Endothelial cell (in vitro differentiated cells): Measurements from ENCODE around the gene TMEM238. TPM values are rescaled to one million over a fixed set of nuclear protein-coding genes. Genes with fewer than 3 reads are reported as not detected.

Experiments
- DNase-seq: peaks from one replicate; pipeline ENCODE4 v3.0.0; 2021; ENCODE audit warnings: low spot score
- H3K27ac Mint-ChIP-seq: one replicate; pipeline ENCODE4 v1.8.0; 2021; ENCODE audit warnings: mixed read lengths, inconsistent platforms; ENCODE audit not compliant: unreplicated experiment
- H3K27me3 Mint-ChIP-seq: one replicate; pipeline ENCODE4 v1.8.0; 2021; ENCODE audit warnings: mild to moderate bottlenecking, moderate library complexity, mixed read lengths, inconsistent platforms; ENCODE audit not compliant: unreplicated experiment
- H3K36me3 Mint-ChIP-seq: one replicate; pipeline ENCODE4 v1.8.0; 2021; ENCODE audit warnings: mild to moderate bottlenecking, low read depth, mixed read lengths, inconsistent platforms; ENCODE audit not compliant: unreplicated experiment
- H3K4me1 Mint-ChIP-seq: one replicate; pipeline ENCODE4 v1.8.0; 2021; ENCODE audit warnings: mild to moderate bottlenecking, mixed read lengths, inconsistent platforms; ENCODE audit not compliant: unreplicated experiment
- H3K4me3 Mint-ChIP-seq: one replicate; pipeline ENCODE4 v1.8.0; 2021; ENCODE audit warnings: mild to moderate bottlenecking, mixed read lengths, inconsistent platforms; ENCODE audit not compliant: unreplicated experiment
- H3K9me3 Mint-ChIP-seq: one replicate; pipeline ENCODE4 v1.8.0; 2021; ENCODE audit warnings: mixed read lengths, inconsistent platforms; ENCODE audit not compliant: unreplicated experiment
- total RNA-seq: library from RNA; stranded (reverse); fragmentation: NEBNext Ultra II Directional; extraction: Animal tissue kit (Norgen Biotek cat#: 25700); gene quantifications from one replicate; pipeline ENCODE4 v1.2.1, GENCODE V29; 2021; ENCODE audit not compliant: unreplicated experiment
- TF ChIP-seq, protein P1 (sequence below): fragments of 200-600 bp; sonication (generic); IDR thresholded peaks from one replicate; pipeline ENCODE4 v1.5.0; 2021; ENCODE audit warnings: antibody characterized with exemption; ENCODE audit not compliant: unreplicated experiment

TMEM238 gene
- total RNA-seq, 1 donor from 2014 or later = 0.64 TPM

- H3K4me1 Mint-ChIP-seq = peaks cover 8% of the 10 kb centered on the region
- DNase-seq = peak; percentile 30
- H3K27me3 Mint-ChIP-seq = peaks cover 25% of the 10 kb centered on the region
- H3K9me3 Mint-ChIP-seq = no peaks in the 10 kb centered on the region
- H3K36me3 Mint-ChIP-seq = no peaks in the 10 kb centered on the region
- H3K27ac Mint-ChIP-seq = no peak overlapping the region
- TF ChIP-seq, protein P1, sequence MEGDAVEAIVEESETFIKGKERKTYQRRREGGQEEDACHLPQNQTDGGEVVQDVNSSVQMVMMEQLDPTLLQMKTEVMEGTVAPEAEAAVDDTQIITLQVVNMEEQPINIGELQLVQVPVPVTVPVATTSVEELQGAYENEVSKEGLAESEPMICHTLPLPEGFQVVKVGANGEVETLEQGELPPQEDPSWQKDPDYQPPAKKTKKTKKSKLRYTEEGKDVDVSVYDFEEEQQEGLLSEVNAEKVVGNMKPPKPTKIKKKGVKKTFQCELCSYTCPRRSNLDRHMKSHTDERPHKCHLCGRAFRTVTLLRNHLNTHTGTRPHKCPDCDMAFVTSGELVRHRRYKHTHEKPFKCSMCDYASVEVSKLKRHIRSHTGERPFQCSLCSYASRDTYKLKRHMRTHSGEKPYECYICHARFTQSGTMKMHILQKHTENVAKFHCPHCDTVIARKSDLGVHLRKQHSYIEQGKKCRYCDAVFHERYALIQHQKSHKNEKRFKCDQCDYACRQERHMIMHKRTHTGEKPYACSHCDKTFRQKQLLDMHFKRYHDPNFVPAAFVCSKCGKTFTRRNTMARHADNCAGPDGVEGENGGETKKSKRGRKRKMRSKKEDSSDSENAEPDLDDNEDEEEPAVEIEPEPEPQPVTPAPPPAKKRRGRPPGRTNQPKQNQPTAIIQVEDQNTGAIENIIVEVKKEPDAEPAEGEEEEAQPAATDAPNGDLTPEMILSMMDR = no peak
- no peak overlapping the region for H3K4me3 Mint-ChIP-seq
Measured at GRCh38 chr19:55369653-55370304, 14.3 kb downstream of the TMEM238 start.

GRCh38 chr19:55368701-55369563 is 15.2 kb downstream of the TMEM238 start:
- Mint-ChIP-seq H3K4me1 (peaks cover 8% of the 10 kb centered on the region), H3K9me3 (no peaks in the 10 kb centered on the region), H3K36me3 (no peaks in the 10 kb centered on the region), H3K27ac (no peak overlapping the region), H3K27me3 (peaks cover 28% of the 10 kb centered on the region), H3K4me3 (no peak overlapping the region)
- DNase-seq = no peak
- TF ChIP-seq, protein P1 = no peak

- no peaks in the 10 kb centered on the region for H3K9me3 Mint-ChIP-seq
- H3K27ac Mint-ChIP-seq = no peak overlapping the region
- no peak for DNase-seq
- no peaks in the 10 kb centered on the region for H3K36me3 Mint-ChIP-seq
- no peak overlapping the region for H3K4me3 Mint-ChIP-seq
- TF ChIP-seq, protein P1 = no peak
- H3K4me1 Mint-ChIP-seq = peaks cover 5% of the 10 kb centered on the region
- H3K27me3 Mint-ChIP-seq = peaks cover 31% of the 10 kb centered on the region
Measured at GRCh38 chr19:55368106-55368505, 16.0 kb downstream of the TMEM238 start.

GRCh38 chr19:55366790-55367189 is 17.3 kb downstream of the TMEM238 start:
- no peaks in the 10 kb centered on the region for H3K36me3 Mint-ChIP-seq
- H3K27ac Mint-ChIP-seq = no peak overlapping the region
- peaks cover 28% of the 10 kb centered on the region for H3K27me3 Mint-ChIP-seq
- H3K4me1 Mint-ChIP-seq = peaks cover 5% of the 10 kb centered on the region
- no peak overlapping the region for H3K4me3 Mint-ChIP-seq
- DNase-seq = no peak
- TF ChIP-seq, protein P1 = no peak
- no peaks in the 10 kb centered on the region for H3K9me3 Mint-ChIP-seq

- DNase-seq = no peak
- H3K27me3 Mint-ChIP-seq = peaks cover 24% of the 10 kb centered on the region
- no peaks in the 10 kb centered on the region for H3K36me3 Mint-ChIP-seq
- no peak overlapping the region for H3K4me3 Mint-ChIP-seq
- no peak overlapping the region for H3K27ac Mint-ChIP-seq
- peaks cover 4% of the 10 kb centered on the region for H3K4me1 Mint-ChIP-seq
- no peaks in the 10 kb centered on the region for H3K9me3 Mint-ChIP-seq
- TF ChIP-seq, protein P1 = no peak
Measured at GRCh38 chr19:55365964-55366363, 18.1 kb downstream of the TMEM238 start.
